ENCODE measurements around the gene QRICH1.

- TF ChIP-seq EZH2 (IDR thresholded peaks at IDR 0.05) (no peak), POLR2AphosphoS5 (IDR thresholded peaks at IDR 0.05; ENCODE audit: borderline replicate concordance, low read depth, low read length) (no peak)
These were observed 35.9 kb downstream of the QRICH1 start for GRCh38 chr3:49058011-49058410.

Measured in SK-N-MC (cell line).